ENCODE data around the gene CALN1.

GRCh38 chr7:71782051-71782450 is 630.1 kb downstream of the CALN1 start:
- TF ChIP-seq EZH2 (IDR thresholded peaks at IDR 0.05; ENCODE audit: borderline replicate concordance, insufficient read depth, low read length, poor library complexity, severe bottlenecking) (no peak), REST (IDR thresholded peaks at IDR 0.05; ENCODE audit: borderline replicate concordance) (no peak), CTCF (IDR thresholded peaks at IDR 0.05; ENCODE audit: poor library complexity, severe bottlenecking) (no peak), POLR2AphosphoS5 (IDR thresholded peaks at IDR 0.05) (no peak), RAD21 (conservative IDR thresholded peaks at IDR 0.05) (no peak), MXI1 (conservative IDR thresholded peaks at IDR 0.05; ENCODE audit: poor library complexity, severe bottlenecking) (no peak), TAF1 (IDR thresholded peaks at IDR 0.05; ENCODE audit: low read depth) (no peak)

All from neural cell (in vitro differentiated cells).